GM21737 (cell line): ENCODE results near the gene IRF2BPL.
"Not testable (repeated sequence)": the region's sequence is repeated elsewhere in the genome, so short reads cannot be mapped to it uniquely, and the experiment has no call there.

Source experiments
- ATAC-seq: cut with Tn5 transposase; IDR thresholded peaks from one replicate; pipeline ENCODE4 v1.9.1; 2021; ENCODE audit warnings: mild to moderate bottlenecking, moderate library complexity; ENCODE audit not compliant: unreplicated experiment

Gene IRF2BPL

GRCh38 chr14:77036484-77037214, 8.1 kb upstream of the IRF2BPL start:
- no peak for ATAC-seq

GRCh38 chr14:77035267-77035666, 6.8 kb upstream of the IRF2BPL start:
- ATAC-seq = no peak

GRCh38 chr14:77033622-77034589, 5.4 kb upstream of the IRF2BPL start:
- peak; percentile 71 for ATAC-seq

DNA sequence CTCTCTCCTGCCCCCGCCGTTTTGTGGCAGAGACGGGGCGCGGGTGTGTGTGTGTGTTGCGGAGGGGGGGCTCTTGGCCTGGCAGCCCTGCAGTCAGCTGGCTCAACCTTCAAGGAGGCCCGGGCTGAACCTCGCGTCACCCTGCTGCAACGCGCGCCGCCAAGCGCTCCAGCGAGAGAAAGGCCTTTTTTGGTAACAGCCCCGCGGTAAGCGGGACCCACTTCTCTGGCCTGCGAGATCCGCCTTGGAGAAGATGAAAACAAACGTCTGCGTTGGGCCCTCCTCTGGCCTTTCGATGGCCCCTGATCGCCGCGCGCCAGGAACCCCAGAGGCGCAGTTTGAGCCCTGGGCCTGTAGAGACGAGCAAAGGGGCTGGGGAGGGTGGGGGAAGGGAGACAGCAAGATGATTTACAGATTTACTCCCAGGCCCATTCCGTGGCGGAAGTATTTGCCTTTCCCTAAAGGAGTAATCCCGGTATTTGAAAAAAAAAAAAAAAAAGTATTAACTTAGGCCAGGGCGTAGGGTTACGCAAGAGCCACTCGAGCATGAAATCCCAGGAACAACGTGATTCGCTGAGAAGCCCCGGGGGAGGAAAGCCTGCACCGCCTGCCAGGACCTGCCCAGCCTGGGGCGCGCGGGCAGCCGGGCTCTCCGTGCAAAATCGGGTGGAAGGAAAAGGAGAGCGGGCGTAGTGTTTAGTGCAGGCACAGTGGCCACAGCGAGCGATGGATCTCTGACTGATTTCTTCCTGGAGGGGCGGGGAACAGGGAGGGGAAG, 4.5 kb upstream of the IRF2BPL start:
- ATAC-seq = peak; percentile 14

DNA sequence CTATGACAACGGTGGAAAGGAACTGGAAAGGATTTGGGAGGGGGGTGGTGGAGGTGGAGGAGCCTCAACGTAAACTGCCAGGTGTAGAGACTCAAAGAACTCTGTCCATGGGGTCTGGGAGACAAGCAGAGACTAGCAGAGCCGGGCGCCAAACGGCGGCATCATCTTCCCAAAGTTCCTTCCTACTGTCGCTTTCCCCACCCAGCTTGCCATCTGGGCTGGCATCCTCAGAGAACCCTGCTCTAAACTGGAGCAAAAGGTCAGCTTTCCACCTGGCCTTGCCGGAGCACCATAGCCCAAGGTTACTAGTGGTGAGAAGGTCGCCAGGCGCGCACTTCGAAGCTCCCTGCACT, 4.0 kb upstream of the IRF2BPL start:
- no peak for ATAC-seq

- ATAC-seq = no peak
Measured at GRCh38 chr14:77031759-77032490, 3.4 kb upstream of the IRF2BPL start.

- ATAC-seq = peak; percentile 37
Measured at GRCh38 chr14:77027538-77028383, 747 bp downstream of the IRF2BPL start.

DNA sequence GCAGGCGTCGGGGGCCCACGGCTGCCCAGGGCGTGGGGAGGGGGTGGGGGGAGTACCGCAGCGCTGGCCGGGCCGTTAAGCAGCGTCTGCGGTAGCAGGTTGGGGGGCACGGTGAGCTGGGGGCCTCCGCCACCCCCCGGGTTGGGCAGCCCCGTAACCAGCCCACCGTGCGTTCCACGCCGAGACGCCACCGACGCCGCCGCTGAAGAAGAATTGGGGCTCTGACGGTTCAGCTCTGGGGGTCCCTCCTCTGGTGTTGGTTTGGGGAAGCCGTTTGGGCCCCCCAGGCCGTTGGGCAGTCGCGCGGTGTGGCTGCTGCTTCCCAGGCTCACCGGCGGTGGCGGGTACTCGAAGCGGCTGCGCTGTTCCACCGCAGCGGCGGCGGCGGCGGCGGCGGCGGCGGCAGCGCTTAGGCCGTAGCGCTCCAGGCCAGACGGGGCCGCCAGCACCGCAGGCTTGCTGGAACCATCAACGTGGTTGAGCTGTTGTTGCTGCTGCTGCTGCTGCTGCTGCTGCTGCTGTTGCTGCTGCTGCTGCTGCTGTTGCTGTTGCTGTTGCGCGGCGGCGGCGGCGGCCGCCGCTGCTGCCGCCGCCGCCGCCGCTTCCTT, 1.5 kb downstream of the IRF2BPL start:
- ATAC-seq = peak; percentile 5

GRCh38 chr14:77026166-77026929, 2.2 kb downstream of the IRF2BPL start:
- ATAC-seq = no peak

- no peak for ATAC-seq
Measured at GRCh38 chr14:77025744-77026165, 2.8 kb downstream of the IRF2BPL start.

DNA sequence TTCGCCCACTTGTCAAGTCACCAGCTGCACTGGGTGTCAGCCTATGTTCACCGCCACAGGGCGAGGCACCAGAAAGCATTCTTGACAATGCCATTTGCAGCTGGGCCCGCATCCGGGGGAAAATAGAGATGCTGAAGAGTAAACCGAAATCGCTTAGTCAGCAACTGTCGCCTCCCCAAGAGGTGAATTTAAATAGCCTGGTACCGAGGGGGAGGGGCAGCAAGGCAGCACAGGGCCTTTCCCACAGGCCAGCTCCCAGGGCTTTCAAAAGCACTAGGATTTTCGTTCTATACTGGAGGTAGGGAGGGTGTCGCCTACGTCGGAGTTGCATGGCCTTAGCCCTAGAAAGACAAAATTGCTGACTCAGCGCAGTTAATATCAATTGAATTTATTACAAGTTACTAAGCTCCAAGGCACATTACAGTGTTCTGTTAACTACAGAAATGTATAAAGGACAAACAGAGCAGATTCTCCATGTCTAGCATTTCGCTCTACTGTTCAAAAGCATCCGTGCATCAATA, 4.3 kb downstream of the IRF2BPL start:
- no peak for ATAC-seq

GRCh38 chr14:77023001-77023996, 5.2 kb downstream of the IRF2BPL start:
- no peak for ATAC-seq

DNA sequence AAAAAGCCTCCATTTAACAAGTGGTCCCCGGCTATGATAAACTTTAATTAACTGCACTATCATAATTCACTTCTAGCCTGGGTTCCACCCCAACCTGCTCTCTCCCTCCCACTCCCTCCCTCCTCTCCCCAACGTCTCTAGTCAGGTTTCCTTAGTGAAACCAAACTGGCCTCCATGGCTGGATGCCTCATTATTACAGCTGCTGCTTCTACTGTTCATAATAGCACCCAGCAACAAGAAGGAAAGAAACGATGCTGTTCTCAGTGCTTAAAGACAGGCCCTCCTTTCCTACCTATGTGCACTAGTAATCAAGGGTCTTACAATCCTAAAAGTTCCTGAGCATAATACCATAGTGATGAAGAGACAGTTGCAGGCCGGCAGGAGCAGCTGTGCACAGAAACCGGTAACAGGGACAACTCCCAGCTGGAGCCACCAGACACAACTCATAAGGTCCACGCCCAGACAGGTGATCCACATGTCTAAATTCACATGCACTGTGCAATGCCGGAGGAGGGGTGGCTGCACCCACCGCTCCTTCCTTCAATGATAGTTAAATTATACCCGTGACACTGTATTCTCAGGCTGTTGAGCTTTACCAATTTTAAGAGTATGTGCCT, 6.2 kb downstream of the IRF2BPL start:
- ATAC-seq = no peak

DNA sequence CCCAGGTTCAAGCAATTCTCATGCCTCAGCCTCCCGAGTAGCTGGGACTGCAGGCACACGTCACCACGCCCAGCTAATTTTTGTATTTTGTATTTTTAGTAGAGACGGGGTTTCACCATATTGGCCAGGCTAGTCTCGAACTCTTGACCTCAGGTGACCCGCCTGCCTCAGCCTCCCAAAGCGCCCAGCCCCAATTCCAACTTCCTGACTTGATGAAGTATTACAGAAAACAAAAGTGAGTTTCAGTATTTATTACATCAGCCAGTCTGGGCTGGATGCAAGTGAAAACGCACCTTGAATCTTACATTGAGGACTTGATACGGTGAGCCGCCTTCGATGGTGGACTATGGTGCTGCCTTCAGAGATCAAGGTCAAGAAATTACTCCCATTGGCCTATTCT, 7.1 kb downstream of the IRF2BPL start:
- ATAC-seq = not testable (repeated sequence)

GRCh38 chr14:77018785-77019184, 9.7 kb downstream of the IRF2BPL start:
- no peak for ATAC-seq

DNA sequence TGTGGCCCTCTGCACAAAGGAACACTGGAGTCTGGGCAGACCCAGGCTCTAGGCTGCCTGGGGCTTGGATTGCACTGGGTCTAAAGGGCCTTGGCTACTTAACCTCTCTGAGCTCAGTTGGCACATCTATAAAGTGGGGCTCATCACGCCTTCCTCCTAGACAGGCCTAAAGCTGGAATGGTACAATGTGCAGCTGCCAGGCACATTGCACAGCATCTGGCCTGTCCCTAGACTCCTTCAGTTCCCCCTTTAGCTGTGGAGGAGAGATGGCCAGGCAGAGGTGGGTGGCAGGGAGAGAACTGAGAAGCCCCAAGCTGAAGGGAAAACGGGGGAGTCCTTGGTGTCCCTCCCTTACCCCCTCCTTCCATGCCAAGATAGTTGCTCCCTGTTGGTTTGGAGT, 10.8 kb downstream of the IRF2BPL start:
- no peak for ATAC-seq

GRCh38 chr14:77014734-77015133, 13.8 kb downstream of the IRF2BPL start:
- ATAC-seq = no peak
